Body of pancreas (tissue), 4 donors: ENCODE measurements around the gene MYOZ2. TPM values are rescaled to one million over a fixed set of nuclear protein-coding genes. Genes with fewer than 3 reads are reported as not detected.

Experiments
- ATAC-seq: fragments of 150-250 bp; one replicate; pipeline ENCODE4 v1.9.1; 2016
- DNase-seq, 4 donors: peaks; one replicate each; pipeline ENCODE4 v3.0.0-alpha.2; 2019
- H3K27ac ChIP-seq, 4 donors: fragments of 200-600 bp; sonication (generic); 1 replicate in 3 of 4; 2 replicates in 1 of 4; pipeline versions ENCODE4 v1.5.1 to v1.6.1; 2016 to 2019; ENCODE audit warnings: mild to moderate bottlenecking in 1 of 4, mixed read lengths in 1 of 4, moderate library complexity in 1 of 4
- H3K27me3 ChIP-seq, 2 donors: fragments of 200-600 bp; sonication (generic); one replicate each; pipeline ENCODE4 v1.6.0; 2016; ENCODE audit warnings: mild to moderate bottlenecking in 1 of 2
- H3K36me3 ChIP-seq, 2 donors: fragments of 200-600 bp; sonication (generic); replicated peaks in 1 of 2; 2 replicates each; pipeline ENCODE4 v1.5.1; 2016; ENCODE audit warnings: low read depth in 2 of 2; ENCODE audit not compliant: insufficient read depth in 1 of 2
- H3K4me1 ChIP-seq: fragments of 200-600 bp; sonication (generic); one replicate; pipeline ENCODE4 v1.6.0; 2016
- H3K4me3 ChIP-seq, 2 donors: fragments of 200-600 bp; sonication (generic); 1 replicate in 1 of 2; 2 replicates in 1 of 2; pipeline ENCODE4 v1.5.1; 2016 to 2019
- H3K9me3 ChIP-seq, 3 donors: fragments of 200-600 bp; sonication (generic); 1 replicate in 2 of 3; 2 replicates in 1 of 3; pipeline ENCODE4 v1.5.1; 2016
- POLR2A ChIP-seq, 3 donors: fragments of 450-650 bp; IDR thresholded peaks; one replicate each; pipeline ENCODE4 v1.6.1; 2016; ENCODE audit warnings: antibody characterized with exemption in 3 of 3, mild to moderate bottlenecking in 2 of 3
- WGBS, 2 donors: methylation state at CpG; one replicate each; pipeline ENCODE4 v1.1.5; 2017; 5-methylcytosine and 5-hydroxymethylcytosine counted together
- intact Hi-C: fragments of 100-400 bp; cut with DNase I; formaldehyde crosslinking; loops from one replicate; pipeline ENCODE4 v1.15.1; 2023
- total RNA-seq, 2 donors: library from RNA; depleted of rRNA; stranded (reverse); fragments of >200 nt; gene quantifications; one replicate each; pipeline ENCODE4 v1.1.0, GENCODE V29; 2016
- TF ChIP-seq, protein P1 (sequence below), 7 experiments: fragments of 450-650 bp in 4 of 7; fragments of 200-600 bp in 3 of 7; sonication (generic) in 3 of 7; IDR thresholded peaks; one replicate each; pipeline ENCODE4 v1.5.1; 2016 to 2019; ENCODE audit warnings: antibody characterized with exemption in 7 of 7

The MYOZ2 gene
- total RNA-seq, 2 donors from 2014 or later: not detected

DNA sequence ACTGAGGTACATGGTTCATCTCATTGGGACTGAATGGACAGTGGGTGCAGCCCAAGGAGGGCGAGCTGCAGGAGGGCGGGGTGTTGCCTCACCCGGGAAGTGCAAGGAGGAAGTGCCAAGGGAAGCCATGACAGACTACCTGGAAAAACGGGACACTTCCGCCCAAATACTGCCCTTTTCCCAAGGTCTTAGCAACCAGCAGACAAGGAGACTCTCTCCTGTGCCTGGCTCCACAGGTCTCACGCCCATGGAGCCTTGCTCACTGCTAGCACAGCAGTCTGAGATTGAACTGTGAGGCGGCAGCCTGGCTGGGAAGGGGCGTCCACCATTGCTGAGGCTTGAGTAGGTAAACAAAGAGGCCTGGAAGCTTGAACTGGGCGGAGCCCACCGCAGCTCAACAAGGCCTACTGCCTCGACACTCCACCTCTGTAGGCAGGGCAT lies 62.2 kb downstream of the MYOZ2 start:
- H3K27ac ChIP-seq: no peak overlapping the region
- no peaks in the 10 kb centered on the region for H3K27me3 ChIP-seq
- H3K9me3 ChIP-seq: no peaks in the 10 kb centered on the region
- 85 to 94% methylated on average over 10 to 11 of the region's 11 CpGs for WGBS, 2 donors
- DNase-seq: no peak
- H3K36me3 ChIP-seq: no peaks in the 10 kb centered on the region
- intact Hi-C loops: no loop called here
- ATAC-seq: no peak
- H3K4me1 ChIP-seq: no peaks in the 10 kb centered on the region
- no peak overlapping the region for H3K4me3 ChIP-seq
- TF ChIP-seq, protein P1, sequence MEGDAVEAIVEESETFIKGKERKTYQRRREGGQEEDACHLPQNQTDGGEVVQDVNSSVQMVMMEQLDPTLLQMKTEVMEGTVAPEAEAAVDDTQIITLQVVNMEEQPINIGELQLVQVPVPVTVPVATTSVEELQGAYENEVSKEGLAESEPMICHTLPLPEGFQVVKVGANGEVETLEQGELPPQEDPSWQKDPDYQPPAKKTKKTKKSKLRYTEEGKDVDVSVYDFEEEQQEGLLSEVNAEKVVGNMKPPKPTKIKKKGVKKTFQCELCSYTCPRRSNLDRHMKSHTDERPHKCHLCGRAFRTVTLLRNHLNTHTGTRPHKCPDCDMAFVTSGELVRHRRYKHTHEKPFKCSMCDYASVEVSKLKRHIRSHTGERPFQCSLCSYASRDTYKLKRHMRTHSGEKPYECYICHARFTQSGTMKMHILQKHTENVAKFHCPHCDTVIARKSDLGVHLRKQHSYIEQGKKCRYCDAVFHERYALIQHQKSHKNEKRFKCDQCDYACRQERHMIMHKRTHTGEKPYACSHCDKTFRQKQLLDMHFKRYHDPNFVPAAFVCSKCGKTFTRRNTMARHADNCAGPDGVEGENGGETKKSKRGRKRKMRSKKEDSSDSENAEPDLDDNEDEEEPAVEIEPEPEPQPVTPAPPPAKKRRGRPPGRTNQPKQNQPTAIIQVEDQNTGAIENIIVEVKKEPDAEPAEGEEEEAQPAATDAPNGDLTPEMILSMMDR (IDR thresholded peaks at IDR 0.05): no peak
- no peak for TF ChIP-seq POLR2A (IDR thresholded peaks at IDR 0.05)

DNA sequence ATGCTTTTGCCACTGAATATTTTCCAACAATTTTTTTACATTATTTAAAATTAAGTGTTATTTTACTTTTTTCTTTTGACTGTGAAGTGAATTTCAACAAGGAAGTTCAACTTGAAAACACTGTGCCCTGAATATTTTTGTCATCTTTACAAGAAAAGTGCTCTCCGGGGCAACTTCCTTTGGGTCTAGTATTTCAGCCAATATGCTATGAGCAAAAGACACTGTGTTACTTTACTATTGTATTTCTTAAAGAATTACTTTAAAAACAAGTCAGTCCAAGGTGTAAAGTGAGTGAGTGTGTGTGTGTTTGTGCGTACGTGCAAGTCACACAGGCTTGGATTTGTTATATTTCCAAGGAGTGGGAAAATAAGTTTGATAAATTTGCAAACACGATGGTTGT lies 69.3 kb downstream of the MYOZ2 start:
- H3K36me3 ChIP-seq: no peaks in the 10 kb centered on the region
- no peak overlapping the region for H3K27ac ChIP-seq
- no peak overlapping the region for H3K4me3 ChIP-seq
- DNase-seq (no peak), ATAC-seq (no peak)
- H3K4me1 ChIP-seq: no peaks in the 10 kb centered on the region
- TF ChIP-seq POLR2A (IDR thresholded peaks at IDR 0.05): no peak
- TF ChIP-seq, protein P1 (IDR thresholded peaks at IDR 0.05): no peak
- intact Hi-C loops: no loop called here
- H3K27me3 ChIP-seq: no peaks in the 10 kb centered on the region
- H3K9me3 ChIP-seq: no peaks in the 10 kb centered on the region
- 76 to 81% methylated on average over 4 of the region's 4 CpGs for WGBS, 2 donors

DNA sequence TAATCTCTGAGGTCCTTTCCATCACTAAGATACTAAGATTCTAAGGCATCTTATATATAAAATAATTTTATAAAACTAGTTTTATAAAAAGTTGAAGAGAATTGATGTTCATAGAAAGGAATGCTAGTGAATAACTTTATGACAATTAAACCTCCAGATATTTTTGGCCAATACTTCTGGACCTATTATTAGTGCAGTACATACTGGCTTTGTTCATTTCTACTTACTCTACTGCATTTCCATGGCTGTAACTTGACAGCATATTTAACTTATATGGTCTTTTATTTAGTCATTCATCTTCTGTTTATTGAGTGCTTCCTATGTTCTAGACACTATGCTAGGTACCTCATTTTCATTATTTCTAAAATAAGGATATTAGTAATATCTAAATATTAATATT lies 70.1 kb downstream of the MYOZ2 start:
- no peaks in the 10 kb centered on the region for H3K4me1 ChIP-seq
- no peaks in the 10 kb centered on the region for H3K9me3 ChIP-seq
- no peaks in the 10 kb centered on the region for H3K36me3 ChIP-seq
- H3K27me3 ChIP-seq: no peaks in the 10 kb centered on the region
- intact Hi-C loops: no loop called here
- DNase-seq (no peak), ATAC-seq (no peak)
- TF ChIP-seq POLR2A (IDR thresholded peaks at IDR 0.05): no peak
- TF ChIP-seq, protein P1 (IDR thresholded peaks at IDR 0.05): no peak
- no peak overlapping the region for H3K27ac ChIP-seq
- H3K4me3 ChIP-seq: no peak overlapping the region

DNA sequence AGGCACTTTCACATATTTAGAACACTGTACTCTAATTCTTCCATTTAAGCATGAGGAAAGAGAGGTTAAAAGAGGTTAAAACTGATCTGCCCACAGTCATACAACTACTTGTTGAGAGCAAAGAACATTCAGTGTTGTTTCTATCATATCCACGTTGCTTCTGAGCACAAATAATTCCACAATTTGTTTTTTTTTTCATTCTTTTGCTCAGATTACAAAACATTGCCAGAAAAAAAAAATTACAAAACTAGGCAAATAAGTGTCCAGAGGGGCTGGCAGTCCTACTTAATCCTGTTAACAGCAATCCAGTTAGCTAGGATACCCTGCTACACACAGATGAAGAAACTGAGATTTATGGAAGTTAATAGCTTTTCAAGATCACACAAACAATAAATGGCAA lies 70.5 kb downstream of the MYOZ2 start:
- intact Hi-C loops: no loop called here
- H3K27me3 ChIP-seq: no peaks in the 10 kb centered on the region
- ATAC-seq (no peak), DNase-seq (no peak)
- H3K4me3 ChIP-seq: no peak overlapping the region
- no peaks in the 10 kb centered on the region for H3K9me3 ChIP-seq
- peaks cover 4% of the 10 kb centered on the region for H3K4me1 ChIP-seq
- H3K36me3 ChIP-seq: no peaks in the 10 kb centered on the region
- H3K27ac ChIP-seq: no peak overlapping the region
- TF ChIP-seq, protein P1 (IDR thresholded peaks at IDR 0.05): no peak
- TF ChIP-seq POLR2A (IDR thresholded peaks at IDR 0.05): no peak
- 57 to 67% methylated on average over 1 of the region's 1 CpG for WGBS, 2 donors

DNA sequence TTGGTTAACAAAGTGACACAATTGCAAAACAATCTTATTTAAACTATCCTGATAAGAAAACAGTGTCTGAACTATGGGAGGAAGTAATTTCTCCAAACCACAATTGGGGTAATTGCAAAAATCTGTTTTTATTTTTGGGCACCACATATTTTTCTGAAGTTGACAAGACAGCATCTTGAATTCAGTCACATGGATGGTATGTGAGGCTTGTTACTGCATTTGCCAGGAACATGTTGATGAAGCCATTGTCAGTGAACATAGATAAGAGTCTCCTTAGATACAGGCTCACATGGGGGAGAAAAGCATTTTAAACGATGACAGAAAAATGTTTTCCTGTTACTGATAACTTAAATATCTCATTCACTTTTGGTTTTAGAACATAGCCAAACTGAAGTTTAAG lies 71.4 kb downstream of the MYOZ2 start:
- 4 to 12% methylated on average over 1 of the region's 1 CpG for WGBS, 2 donors
- ATAC-seq: no peak
- H3K27ac ChIP-seq: no peak overlapping the region

More for the DNA sequence above, 71.4 kb downstream of the MYOZ2 start:
- no peak for DNase-seq
- H3K9me3 ChIP-seq: no peaks in the 10 kb centered on the region
- TF ChIP-seq, protein P1 (IDR thresholded peaks at IDR 0.05): no peak
- TF ChIP-seq POLR2A (IDR thresholded peaks at IDR 0.05): no peak
- H3K36me3 ChIP-seq: no peaks in the 10 kb centered on the region
- intact Hi-C loops: no loop called here
- peaks cover 7% of the 10 kb centered on the region for H3K4me1 ChIP-seq
- H3K27me3 ChIP-seq: no peaks in the 10 kb centered on the region
- H3K4me3 ChIP-seq: no peak overlapping the region
